SKM-1 treated with dmso at 0.1 percent for 144 hours (cell line): ENCODE results near the gene CDC5L.

Source experiments
- DNase-seq: peaks from one replicate; lab custom pipeline; 2025; ENCODE audit not compliant: unreplicated experiment; lab: John Stamatoyannopoulos, UW

Gene CDC5L

DNA sequence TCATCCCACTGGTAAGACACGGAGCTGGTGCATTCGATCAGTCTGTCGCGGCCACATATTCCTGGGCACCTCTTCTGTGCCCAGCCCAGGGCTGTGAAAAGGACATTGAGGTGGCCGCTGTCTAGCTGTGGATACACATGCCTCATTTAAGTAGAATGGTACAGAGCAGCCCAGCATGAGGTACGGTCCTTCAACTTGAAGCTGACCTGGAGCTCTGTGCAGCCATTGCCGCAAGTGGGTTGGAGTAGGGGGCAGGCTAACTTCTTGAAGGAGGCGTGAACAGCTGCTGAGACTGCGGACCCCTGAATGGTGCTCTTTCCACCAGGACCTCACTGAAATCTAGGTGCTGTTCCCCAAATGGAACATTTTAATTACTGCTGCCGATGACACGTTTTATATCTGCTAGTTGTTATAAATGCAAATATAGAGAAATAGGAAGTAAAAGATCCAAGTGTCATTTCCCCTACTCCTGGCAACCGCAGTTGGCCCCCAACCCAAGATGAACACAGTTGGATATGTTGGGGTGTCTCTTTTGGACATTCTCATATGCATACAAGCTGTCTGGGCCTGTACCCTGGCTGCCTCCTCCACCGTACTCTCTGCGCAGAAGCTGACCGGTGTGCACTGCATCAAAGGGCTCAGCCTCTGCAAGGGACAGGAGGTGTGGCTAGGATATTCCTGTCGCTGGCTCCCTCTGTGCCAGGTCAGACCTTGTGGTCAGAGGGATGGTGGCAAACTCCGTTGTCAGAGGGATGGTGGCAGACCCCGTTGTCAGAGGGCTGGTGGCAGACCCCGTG, 86.1 kb downstream of the CDC5L start:
- no peak for DNase-seq

DNA sequence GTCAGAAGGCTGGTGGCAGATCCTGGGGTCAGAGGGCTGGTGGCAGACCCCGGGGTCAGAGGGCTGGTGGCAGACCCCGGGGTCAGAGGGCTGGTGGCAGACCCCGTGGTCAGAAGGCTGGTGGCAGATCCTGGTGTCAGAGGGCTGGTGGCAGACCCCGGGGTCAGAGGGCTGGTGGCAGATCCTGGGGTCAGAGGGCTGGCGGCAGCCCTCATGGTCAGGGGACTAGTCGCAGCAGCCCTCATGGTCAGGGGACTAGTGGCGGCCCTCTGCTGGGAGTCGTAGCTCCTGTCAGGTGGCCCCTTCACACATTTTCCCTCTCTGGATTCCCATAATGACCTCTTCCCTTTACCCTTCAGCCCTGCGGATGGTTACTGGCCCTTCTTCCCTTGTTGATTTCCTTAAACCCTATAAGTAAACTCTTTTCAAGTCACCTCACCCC, 86.7 kb downstream of the CDC5L start:
- DNase-seq = no peak

DNA sequence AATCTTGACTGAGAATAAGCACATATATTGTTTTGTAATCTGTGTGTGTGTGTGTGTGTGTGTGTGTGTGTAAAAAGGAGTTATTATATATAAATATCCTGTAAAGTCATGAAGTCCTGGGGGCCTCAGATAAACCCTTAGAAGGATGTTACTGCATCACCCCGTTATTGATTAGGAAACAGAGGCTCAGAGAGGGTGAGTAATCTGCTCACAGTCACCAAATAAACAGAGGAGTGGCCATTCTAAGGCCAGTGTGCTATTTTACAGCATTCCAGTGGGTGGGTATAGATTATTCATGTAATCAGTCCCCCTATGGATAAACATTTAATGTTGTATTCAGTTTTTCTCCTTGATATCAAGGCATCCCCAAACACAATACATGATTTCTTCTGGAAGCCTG, 87.1 kb downstream of the CDC5L start:
- DNase-seq = no peak

DNA sequence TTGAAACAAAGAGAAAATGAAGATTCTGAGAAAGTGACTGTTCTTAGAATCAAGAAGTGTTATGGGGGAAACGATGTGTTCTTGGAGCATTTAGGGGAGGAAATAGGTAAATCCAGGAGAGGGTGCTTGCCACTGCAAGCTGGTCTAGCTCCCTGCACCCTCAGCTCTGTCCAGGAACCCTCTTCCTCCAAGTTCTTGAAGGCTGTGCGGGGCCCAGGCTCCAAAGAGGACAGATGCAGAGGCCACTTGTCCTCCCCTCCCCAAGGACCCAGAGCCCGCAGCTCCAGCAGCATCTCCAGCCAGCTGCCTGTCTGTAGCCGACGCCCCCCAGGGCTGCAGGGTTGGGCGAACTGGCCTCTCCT, 87.9 kb downstream of the CDC5L start:
- DNase-seq = no peak

DNA sequence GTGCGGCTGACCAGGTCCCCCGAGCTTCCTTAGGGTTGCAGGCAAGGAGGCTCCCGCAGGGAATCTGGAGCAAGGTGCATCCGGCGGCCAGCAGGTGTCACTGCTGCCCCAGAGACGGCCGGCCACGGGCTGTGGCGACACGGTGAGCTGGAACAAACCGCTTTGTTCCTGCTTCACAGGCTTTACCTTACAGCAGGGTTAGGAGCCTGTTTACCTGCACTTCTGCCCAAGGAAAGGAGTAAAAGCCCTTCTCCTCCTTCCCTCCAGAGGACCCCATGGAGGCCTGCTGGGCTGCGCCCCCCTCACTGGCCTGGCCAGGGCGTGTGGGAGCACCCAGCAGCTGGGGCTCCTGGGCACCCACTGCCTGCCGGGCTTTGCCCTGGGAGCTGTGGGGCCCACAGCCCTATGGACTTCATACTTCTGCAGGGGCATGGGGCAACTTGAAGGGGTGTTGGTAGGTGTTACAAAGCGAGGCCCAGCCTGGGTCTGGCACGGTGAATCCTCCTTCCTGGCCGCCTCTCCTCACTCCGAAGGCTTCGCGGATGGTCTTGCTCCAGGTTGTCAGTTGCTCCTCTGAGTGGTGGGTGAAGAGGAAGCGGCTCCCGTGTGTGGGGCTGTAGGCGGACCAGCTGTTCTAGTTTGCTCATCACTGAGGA, 88.4 kb downstream of the CDC5L start:
- DNase-seq = peak; percentile 57

DNA sequence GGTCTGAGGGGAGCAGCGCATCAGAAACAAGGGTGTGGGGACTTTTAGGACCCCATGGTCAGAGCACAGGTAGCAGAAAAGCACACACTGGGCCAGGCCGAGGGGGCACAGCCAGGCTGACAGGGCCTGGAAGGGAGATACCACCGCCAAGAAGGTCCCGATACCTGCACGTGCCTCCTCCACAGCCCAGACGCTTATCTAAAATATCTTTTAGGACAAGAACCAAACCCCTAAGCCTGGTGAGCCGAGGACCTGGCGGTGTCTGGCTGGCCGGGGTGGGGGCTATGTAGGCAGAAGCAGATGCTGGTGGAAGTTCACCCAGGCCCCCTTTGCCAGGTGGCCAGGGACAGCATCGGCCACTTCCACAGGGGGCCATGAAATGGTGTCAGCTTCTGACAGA, 89.3 kb downstream of the CDC5L start:
- DNase-seq = no peak

DNA sequence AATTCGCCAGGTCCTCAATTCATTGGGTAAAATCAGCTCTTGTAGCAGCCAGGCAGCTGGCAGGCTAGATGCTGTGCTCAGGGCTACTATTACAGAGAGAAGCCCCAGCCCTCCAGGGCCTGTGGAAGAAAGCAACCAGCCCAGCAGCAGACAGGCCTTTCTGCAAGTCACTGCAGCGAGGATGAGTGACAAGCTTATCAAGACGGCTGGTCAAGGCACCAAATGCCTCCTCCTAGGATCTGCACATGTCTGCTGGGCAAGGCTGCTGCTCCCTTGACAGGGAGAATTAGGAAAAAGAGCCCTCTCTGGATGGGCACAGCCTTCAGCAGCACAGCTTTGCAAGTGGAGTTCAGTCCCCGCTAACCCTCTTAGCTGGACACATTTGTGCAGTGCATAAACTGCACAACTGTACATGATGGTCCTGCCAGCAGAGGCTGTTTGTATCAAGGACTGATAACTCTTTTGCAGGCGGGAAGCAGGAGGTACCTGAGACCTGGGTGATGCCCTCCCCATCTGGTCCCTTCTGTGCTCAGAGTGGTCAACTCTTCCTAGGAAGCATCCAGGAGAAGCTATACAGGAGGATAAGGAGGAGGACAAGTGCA, 89.9 kb downstream of the CDC5L start:
- no peak for DNase-seq

DNA sequence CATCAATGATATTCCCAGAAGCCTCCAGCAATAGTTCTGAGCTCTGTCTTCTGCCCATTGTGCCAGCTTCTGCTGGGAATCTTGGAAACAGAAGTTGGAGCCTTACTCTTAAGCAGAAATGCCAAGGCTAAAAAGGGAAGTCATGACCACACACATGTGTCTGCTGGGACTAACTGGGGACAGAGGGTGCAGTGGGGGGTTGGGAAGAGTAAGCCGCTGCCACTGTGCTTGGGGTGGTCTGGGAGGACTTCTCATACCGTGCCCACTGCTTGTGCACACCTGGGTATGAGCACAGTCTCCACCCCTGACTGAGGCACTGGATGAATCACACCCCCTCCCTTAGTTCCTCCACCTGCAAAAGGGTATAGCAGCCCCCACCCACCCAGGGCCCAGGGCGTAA, 90.7 kb downstream of the CDC5L start:
- peak; percentile 10 for DNase-seq

DNA sequence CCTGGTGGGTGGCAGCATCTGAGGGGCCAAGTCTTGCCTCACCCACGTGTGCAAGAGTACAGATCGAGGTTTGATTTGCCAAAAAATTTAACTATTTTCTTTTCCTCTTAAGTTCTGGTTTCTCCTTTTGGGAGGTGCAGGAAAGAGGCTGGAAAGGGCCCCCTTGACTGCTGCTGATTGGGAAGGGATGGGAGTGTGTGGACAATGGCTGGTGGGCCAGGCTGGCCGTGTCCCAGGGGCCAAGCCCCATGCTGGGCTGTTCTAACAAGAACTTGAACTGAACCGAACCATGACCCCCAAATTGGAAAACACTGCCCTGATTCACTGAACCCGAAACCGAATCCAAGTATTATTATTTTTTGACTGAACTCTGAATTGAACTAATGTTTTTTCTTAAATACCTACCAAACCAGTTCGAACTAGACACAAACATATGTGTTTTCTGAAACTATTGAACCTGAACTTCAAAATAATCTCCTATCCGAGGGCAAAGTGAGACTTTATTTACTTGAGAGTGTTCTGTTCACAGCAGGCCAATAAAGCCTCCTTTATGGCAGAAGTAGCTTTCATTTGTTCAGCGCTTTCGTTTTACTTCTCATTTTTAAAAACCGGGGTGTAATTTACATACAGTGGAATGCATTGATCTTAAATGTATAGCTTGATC, 91.2 kb downstream of the CDC5L start:
- no peak for DNase-seq

DNA sequence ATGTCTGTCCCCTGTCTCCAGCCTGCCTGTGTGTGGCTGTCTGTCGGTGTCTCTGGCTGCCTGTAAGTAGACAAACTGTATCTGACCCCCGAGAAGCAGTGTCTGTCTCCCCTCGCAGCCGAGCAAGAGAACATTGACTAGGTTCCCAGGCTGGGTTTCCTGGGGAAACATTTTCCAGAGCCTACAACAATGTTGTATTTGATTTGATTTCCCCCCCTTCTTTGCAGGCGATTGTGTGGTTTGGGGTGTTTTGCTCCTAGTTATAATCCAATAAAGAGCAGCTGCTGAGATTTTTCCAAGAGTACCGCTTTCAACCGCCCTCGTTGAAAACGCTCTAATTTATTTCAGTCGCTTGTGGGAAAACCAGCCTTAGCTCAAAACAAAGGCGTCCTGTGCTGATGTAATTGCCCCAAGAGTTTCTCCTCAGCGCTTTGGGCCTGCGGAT, 92.6 kb downstream of the CDC5L start:
- DNase-seq = no peak

DNA sequence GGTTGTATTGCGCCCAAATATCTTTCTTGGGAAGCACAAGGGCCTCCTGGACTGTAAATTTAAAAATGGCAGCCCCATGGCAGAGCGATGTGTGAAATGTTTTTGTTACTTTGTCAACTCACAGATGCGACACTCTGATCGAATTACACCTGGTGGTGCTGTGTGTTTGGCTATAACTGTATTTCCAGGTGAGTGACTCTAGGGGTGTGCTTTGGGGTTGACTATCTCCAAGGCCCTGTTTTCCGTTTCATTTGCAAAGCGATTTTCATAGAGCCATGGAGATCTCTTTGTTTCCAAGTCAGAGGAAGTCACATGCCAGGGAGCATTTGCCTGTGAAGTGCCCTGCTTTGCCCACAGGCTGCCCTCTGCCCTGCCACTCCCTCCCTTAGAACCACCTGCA, 93.5 kb downstream of the CDC5L start:
- no peak for DNase-seq

DNA sequence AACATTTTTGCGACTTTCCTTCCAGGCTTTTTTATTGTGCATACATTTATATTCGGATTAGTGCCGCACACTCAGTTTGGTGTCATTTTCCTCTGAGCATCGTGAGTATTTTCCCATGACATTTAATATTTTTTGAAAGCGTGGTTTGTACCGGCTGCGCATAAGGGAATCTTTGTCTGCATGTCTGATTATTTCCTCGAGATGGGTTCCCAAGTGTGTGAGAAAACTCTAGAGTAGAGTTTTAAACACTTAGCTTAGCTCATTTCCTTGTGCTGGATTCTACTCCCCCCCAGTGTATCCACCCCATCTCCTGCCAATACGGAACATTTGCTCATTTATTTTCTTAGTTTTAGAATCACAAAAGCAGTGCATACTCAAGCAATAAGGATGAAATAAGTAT, 94.3 kb downstream of the CDC5L start:
- no peak for DNase-seq

DNA sequence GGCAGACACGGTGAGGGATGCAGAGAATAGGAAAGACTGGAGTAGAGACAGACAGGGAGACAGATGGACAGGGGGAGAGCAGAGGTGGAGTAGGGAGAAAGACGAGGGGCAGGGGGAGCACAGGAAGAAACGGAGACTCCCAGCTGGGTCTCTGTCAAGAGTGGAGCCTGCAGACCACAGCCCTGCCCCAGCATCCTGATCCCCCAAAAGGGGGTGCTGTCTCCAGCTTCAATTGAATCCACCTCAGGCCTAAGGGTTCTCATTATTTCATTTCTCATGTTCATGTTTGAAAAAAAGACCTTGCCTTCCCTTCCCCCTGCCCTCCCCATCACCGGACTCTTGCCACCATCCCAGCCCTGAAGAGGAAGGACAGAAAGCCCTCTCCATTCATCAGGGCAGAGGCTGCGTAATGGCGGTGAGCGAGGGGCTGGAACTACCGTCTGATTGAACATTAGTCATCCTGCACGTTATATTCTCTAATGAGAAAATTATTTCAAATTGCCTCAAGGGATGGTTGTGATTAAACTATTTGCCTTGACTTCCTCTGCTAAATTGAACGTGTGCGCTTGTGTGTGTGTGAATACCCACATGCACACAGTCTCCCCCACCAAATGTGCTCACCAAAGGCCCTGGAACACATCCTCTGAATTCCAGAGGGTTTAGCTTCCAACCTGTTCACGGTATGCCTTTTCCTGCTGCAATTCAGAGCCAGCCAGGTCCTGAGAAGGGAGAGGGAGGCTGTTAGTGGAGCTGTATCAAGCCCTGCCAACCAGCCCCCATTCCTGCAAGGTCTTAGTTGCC, 98.3 kb downstream of the CDC5L start:
- DNase-seq = no peak

DNA sequence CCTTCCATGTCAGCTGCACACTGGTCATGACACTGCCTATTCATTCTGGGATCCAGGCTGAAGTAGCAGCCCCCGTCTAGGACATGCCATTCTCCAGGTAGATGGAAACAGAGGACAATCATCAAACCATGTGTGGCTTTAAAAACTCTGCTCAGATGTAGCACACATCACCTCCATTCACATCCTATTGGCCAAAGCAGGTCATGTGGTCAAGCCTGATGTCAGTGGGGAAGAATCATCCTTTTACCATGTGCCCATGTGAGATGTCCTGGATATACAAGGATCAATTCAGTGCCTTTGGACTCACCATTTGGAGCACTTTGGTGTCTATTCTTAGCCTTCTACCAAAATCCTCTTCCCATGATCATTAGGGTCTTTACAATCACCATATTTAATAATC, 99.5 kb downstream of the CDC5L start:
- no peak for DNase-seq

DNA sequence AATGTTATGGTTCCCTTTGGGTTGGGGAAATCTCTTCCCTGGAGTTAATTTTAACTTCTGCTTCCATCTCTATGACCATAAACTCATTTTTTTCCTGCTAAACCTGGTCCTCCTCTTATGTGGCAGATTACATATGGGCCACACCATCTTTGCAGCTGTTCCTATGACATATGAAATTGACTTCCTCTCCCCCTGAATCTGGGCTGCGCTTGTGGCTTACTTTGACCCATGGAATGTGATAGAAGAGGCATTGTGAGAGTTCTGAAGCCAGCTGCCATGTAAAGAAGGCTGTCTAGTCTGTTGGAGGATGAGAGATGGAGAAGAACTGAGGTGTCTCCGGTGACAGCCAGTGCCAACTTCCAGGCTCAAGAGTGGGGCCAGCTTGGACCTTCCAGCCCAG, 100.1 kb downstream of the CDC5L start:
- DNase-seq = no peak

DNA sequence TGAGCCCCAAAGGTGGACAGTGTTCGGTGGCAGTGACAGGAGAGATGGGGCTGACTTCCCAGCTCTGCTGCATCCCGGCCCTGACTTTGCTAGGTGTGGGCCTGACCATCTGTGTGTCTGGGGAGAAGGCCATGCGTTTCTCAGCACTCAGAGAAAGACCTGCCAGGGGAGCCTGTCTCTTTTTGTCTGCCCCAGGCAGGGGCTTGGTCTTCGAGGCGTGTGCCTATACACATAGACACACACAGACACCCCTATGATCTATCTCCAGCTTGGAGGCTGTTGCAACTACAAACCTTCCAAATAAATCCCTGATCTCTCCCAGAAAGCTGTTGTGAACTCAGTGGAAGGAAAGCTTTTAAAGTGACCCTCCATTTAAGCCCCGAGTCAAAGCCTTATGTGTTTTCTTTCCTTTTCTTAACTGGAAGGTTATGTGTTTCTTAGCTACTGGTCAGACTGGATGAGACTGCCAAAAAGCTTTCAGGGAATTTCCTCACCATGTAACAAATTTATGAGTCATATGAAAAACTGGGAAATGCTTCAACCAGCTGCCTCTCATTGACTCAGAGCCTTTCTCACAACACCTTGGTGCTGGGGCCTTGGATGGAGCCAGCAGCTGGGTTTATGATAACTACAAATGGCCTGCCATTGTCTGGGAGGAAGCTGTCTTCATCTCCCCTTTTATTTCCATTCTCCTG, 102.6 kb downstream of the CDC5L start:
- no peak for DNase-seq

DNA sequence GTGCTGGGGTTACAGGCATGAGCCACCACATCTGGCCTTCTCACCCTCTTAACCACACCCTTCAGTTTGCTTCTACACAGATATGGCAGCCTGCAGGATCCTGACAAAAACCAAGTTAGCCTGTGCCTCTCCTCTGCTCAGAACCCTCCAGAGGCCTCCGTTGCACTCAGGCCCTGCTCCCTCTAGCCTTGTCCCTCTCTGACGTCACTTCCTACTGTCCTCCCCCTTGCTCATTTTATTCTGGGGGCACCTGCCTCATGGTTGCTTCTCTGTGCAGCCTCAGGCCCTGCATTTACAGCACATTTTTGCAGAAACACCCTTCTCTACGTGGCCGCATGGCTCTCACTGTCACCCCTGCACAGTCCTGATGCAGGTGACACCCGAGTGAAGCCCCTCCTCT, 105.6 kb downstream of the CDC5L start:
- no peak for DNase-seq

DNA sequence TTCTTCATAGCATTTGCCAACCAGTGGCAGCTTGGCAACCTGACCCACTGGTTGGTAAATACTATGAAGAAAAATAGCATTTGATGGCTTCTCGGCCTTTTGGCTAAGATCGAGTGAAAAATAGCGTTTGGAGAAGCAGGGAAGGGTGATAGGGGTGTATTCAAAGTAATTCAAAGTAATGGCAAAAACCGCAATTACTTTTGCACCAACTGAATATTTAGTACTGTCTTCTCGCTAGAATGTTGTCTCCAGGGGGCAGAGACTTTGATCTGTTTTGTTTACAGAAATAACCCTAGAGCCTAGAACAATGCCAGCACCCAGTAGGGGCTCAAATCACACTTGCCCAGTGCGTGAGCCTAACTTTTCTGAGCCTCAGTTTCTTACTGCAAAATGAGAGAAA, 106.1 kb downstream of the CDC5L start:
- DNase-seq = no peak

DNA sequence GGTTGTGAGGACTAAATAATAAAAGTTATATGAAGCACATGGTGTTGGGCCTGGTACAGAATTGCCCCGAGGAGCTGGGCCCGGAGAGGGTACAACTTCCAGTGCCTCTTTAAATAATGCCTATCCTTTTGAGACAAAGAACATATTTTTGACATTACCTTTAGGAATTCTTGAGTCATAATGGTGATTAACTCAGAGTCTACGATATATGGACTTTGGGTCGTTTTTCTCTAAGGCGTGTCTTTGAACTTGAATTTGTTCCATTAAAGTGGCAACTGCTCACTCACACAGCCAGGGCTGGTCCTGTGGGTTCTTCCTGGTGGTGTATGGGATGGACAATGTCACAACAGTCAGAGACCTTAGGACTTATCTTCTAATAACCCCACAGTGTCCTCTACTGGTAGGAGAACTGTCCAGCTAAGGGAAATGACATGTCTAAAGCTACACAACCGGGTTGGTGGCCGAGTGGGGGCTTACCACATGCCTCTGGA, 106.5 kb downstream of the CDC5L start:
- DNase-seq = no peak
